Measurements from ENCODE around the gene RAB36.

Gene RAB36

GRCh38 chr22:23137468-23137867 is 7.8 kb upstream of the RAB36 start:
- DNase-seq (ENCODE audit: low read depth, low spot score): no peak

GRCh38 chr22:23137905-23138561 is 7.2 kb upstream of the RAB36 start:
- no peak for DNase-seq (ENCODE audit: low read depth, low spot score)

GRCh38 chr22:23138584-23139435 is 6.5 kb upstream of the RAB36 start:
- no peak for DNase-seq (ENCODE audit: low read depth, low spot score)

- DNase-seq (ENCODE audit: low read depth, low spot score): no peak
These were observed 4.9 kb upstream of the RAB36 start for GRCh38 chr22:23140385-23140784.

GRCh38 chr22:23142546-23143105 is 2.7 kb upstream of the RAB36 start:
- no peak for DNase-seq (ENCODE audit: low read depth, low spot score)

- no peak for DNase-seq (ENCODE audit: low read depth, low spot score)
These were observed 2.2 kb upstream of the RAB36 start for GRCh38 chr22:23143119-23143518.

- DNase-seq (ENCODE audit: low read depth, low spot score): no peak
These were observed 845 bp upstream of the RAB36 start for GRCh38 chr22:23144432-23144831.

GRCh38 chr22:23145878-23146470 is 697 bp downstream of the RAB36 start:
- no peak for DNase-seq (ENCODE audit: low read depth, low spot score)

GRCh38 chr22:23146478-23147205 is 1.4 kb downstream of the RAB36 start:
- no peak for DNase-seq (ENCODE audit: low read depth, low spot score)

- no peak for DNase-seq (ENCODE audit: low read depth, low spot score)
These were observed 2.5 kb downstream of the RAB36 start for GRCh38 chr22:23147617-23148387.

GRCh38 chr22:23149743-23150238 is 4.5 kb downstream of the RAB36 start:
- no peak for DNase-seq (ENCODE audit: low read depth, low spot score)

GRCh38 chr22:23150762-23151161 is 5.5 kb downstream of the RAB36 start:
- DNase-seq (ENCODE audit: low read depth, low spot score): no peak

GRCh38 chr22:23151827-23152226 is 6.5 kb downstream of the RAB36 start:
- DNase-seq (ENCODE audit: low read depth, low spot score): no peak

- DNase-seq (ENCODE audit: low read depth, low spot score): no peak
These were observed 7.2 kb downstream of the RAB36 start for GRCh38 chr22:23152238-23153114.

- DNase-seq (ENCODE audit: low read depth, low spot score): no peak
These were observed 8.7 kb downstream of the RAB36 start for GRCh38 chr22:23153994-23154393.

- no peak for DNase-seq (ENCODE audit: low read depth, low spot score)
These were observed 9.2 kb downstream of the RAB36 start for GRCh38 chr22:23154461-23154860.

- DNase-seq (ENCODE audit: low read depth, low spot score): no peak
These were observed 9.9 kb downstream of the RAB36 start for GRCh38 chr22:23155143-23155542.

- no peak for DNase-seq (ENCODE audit: low read depth, low spot score)
These were observed 10.6 kb downstream of the RAB36 start for GRCh38 chr22:23155831-23156230.

GRCh38 chr22:23156286-23156685 is 11.0 kb downstream of the RAB36 start:
- no peak for DNase-seq (ENCODE audit: low read depth, low spot score)
